Tibial nerve (tissue), 4 donors: ENCODE data around the gene NOXRED1. TPM values are rescaled to one million over a fixed set of nuclear protein-coding genes. Genes with fewer than 3 reads are reported as not detected.
"Not testable (repeated sequence)": the region's sequence is repeated elsewhere in the genome, so short reads cannot be mapped to it uniquely, and the experiment has no call there.

ENCODE experiments used
- DNase-seq, 2 donors: peaks; one replicate each; pipeline ENCODE4 v3.0.0-alpha.2; 2019; ENCODE audit warnings: low spot score in 2 of 2
- H3K27ac ChIP-seq, 4 donors: fragments of 200-600 bp; sonication (generic) in 3 of 4; one replicate each; pipeline ENCODE4 v1.5.1; 2017 to 2019; ENCODE audit warnings: mild to moderate bottlenecking in 1 of 4
- H3K27me3 ChIP-seq, 2 donors: fragments of 200-600 bp; sonication (generic) in 1 of 2; one replicate each; pipeline versions ENCODE4 v1.5.1 to v1.6.0; 2017 to 2019
- H3K36me3 ChIP-seq, 3 donors: fragments of 200-600 bp; sonication (generic); one replicate each; pipeline ENCODE4 v1.5.1; 2018 to 2019
- H3K4me1 ChIP-seq, 4 donors: fragments of 200-600 bp; sonication (generic) in 3 of 4; one replicate each; pipeline ENCODE4 v1.5.1; 2017 to 2019
- H3K4me3 ChIP-seq, 4 donors: fragments of 200-600 bp; sonication (generic) in 3 of 4; one replicate each; pipeline ENCODE4 v1.5.1; 2017 to 2019; ENCODE audit warnings: mild to moderate bottlenecking in 1 of 4, moderate library complexity in 1 of 4
- H3K9me3 ChIP-seq, 4 donors: fragments of 200-600 bp; sonication (generic) in 3 of 4; one replicate each; pipeline ENCODE4 v1.5.1; 2017 to 2019
- EP300 ChIP-seq, 2 donors: sonication (generic); formaldehyde crosslinking; IDR thresholded peaks; one replicate each; pipeline ENCODE4 v1.6.1; 2017; ENCODE audit warnings: antibody characterized with exemption in 2 of 2, mild to moderate bottlenecking in 1 of 2
- POLR2A ChIP-seq, 2 donors: fragments of 450-650 bp; IDR thresholded peaks; one replicate each; pipeline ENCODE4 v1.6.1; 2017; ENCODE audit warnings: antibody characterized with exemption in 2 of 2, mild to moderate bottlenecking in 2 of 2, moderate library complexity in 2 of 2
- WGBS, 2 donors: methylation state at CpG; one replicate each; pipeline ENCODE4 v1.1.5; 2018; 5-methylcytosine and 5-hydroxymethylcytosine counted together
- total RNA-seq, 4 donors: library from RNA; depleted of rRNA; stranded (reverse); fragments of >200 nt; gene quantifications; one replicate each; pipeline ENCODE4 v1.1.0, GENCODE V29; 2016
- TF ChIP-seq, protein P1 (sequence below), 5 experiments: fragments of 200-600 bp in 3 of 5; fragments of 450-650 bp in 2 of 5; sonication (generic) in 3 of 5; IDR thresholded peaks; one replicate each; pipeline ENCODE4 v1.5.1; 2016 to 2019; ENCODE audit warnings: antibody characterized with exemption in 5 of 5, mild to moderate bottlenecking in 3 of 5, moderate library complexity in 2 of 5

Gene NOXRED1
- total RNA-seq, 4 donors from 2014 or later, result 9.0 TPM; not detected in 3

DNA sequence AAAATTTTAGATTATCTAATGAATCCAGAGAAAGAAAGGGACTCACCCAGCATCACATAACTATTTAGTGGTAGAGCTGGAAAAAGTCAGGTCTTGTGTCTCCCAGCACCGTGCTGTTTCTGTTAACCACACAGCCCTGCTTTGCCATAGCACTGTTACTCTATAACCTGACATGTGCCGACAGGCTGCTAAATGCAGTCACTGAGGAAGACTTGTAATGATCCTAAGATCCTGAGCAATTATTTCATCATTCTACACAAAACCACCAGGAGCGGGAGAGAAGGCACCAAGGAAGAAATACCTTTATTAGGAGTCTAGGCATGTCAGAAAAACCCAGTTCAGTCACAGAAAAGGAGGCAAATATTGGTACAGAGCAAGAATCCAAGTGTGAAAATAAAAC is 3.1 kb upstream of the NOXRED1 start:
- no peak for DNase-seq
- peaks cover 0 to 100% (median 31%) of the 10 kb centered on the region in 3 donors for H3K36me3 ChIP-seq
- TF ChIP-seq POLR2A (IDR thresholded peaks at IDR 0.05) (no peak), EP300 (IDR thresholded peaks at IDR 0.05) (no peak)
- TF ChIP-seq, protein P1, sequence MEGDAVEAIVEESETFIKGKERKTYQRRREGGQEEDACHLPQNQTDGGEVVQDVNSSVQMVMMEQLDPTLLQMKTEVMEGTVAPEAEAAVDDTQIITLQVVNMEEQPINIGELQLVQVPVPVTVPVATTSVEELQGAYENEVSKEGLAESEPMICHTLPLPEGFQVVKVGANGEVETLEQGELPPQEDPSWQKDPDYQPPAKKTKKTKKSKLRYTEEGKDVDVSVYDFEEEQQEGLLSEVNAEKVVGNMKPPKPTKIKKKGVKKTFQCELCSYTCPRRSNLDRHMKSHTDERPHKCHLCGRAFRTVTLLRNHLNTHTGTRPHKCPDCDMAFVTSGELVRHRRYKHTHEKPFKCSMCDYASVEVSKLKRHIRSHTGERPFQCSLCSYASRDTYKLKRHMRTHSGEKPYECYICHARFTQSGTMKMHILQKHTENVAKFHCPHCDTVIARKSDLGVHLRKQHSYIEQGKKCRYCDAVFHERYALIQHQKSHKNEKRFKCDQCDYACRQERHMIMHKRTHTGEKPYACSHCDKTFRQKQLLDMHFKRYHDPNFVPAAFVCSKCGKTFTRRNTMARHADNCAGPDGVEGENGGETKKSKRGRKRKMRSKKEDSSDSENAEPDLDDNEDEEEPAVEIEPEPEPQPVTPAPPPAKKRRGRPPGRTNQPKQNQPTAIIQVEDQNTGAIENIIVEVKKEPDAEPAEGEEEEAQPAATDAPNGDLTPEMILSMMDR (IDR thresholded peaks at IDR 0.05), result no peak
- no peak overlapping the region for H3K4me3 ChIP-seq
- WGBS, 2 donors, result 98 to 99% methylated on average over 3 of the region's 3 CpGs
- no peaks in the 10 kb centered on the region for H3K9me3 ChIP-seq
- no peak overlapping the region for H3K27ac ChIP-seq
- no peaks in the 10 kb centered on the region for H3K4me1 ChIP-seq
- H3K27me3 ChIP-seq, result no peaks in the 10 kb centered on the region

DNA sequence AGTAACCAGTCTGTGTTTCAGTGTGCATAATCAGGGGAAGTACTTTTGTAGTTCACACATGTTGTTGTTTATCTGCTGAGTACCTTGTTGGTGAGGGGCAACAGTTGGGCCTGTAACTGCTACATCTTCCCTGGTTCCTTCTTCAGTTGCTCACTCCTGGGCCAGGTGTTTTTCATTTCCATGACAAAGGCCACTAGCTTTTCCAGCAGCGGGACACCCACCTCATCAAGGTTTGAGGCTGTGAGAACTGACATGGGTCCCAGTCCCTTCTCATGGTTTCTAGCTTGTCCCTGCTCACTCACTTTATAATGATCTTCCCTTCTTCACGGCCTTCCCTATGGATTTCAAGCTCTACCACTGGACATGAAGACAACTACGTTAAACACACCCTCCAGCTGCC is 1.5 kb upstream of the NOXRED1 start:
- Histone ChIP-seq H3K27ac (no peak overlapping the region), H3K4me3 (no peak overlapping the region), H3K4me1 (no peaks in the 10 kb centered on the region), H3K36me3 (peaks cover 0 to 95% (median 31%) of the 10 kb centered on the region in 3 donors), H3K9me3 (peaks cover 0 to 14% (median 0%) of the 10 kb centered on the region in 4 donors), H3K27me3 (no peaks in the 10 kb centered on the region)
- TF ChIP-seq POLR2A (IDR thresholded peaks at IDR 0.05) (no peak), EP300 (IDR thresholded peaks at IDR 0.05) (no peak)
- TF ChIP-seq, protein P1 (IDR thresholded peaks at IDR 0.05), result no peak
- DNase-seq, result no peak
- 90 to 96% methylated on average over 3 of the region's 3 CpGs for WGBS, 2 donors

DNA sequence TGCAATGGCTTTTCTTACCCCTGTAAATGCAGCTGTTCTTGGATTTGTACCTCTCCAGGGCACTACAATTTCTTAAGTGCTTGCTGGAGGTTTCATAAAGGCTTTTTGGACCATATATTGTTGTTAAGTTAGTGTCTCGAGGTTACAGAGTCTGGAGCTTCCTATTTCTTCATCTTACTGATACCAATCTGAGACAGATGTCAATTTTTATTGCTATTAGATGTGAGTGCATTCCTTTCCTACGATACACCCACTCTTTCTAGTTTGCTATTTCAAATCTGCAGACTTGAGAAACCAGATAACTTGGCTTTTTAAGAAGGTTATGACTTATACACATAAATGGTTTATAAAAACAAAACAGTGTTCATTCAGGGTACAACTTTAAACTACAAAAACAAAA is 2.1 kb downstream of the NOXRED1 start:
- 54 to 78% methylated on average over 2 of the region's 2 CpGs for WGBS, 2 donors
- H3K27me3 ChIP-seq, result no peaks in the 10 kb centered on the region
- TF ChIP-seq EP300 (IDR thresholded peaks at IDR 0.05) (no peak), POLR2A (IDR thresholded peaks at IDR 0.05) (no peak)
- TF ChIP-seq, protein P1 (IDR thresholded peaks at IDR 0.05), result no peak
- no peak for DNase-seq
- H3K4me1 ChIP-seq, result no peaks in the 10 kb centered on the region
- no peak overlapping the region for H3K27ac ChIP-seq
- H3K9me3 ChIP-seq, result peaks cover 0 to 36% (median 0%) of the 10 kb centered on the region in 4 donors
- no peak overlapping the region for H3K4me3 ChIP-seq
- H3K36me3 ChIP-seq, result peaks cover 0 to 59% (median 6%) of the 10 kb centered on the region in 3 donors

DNA sequence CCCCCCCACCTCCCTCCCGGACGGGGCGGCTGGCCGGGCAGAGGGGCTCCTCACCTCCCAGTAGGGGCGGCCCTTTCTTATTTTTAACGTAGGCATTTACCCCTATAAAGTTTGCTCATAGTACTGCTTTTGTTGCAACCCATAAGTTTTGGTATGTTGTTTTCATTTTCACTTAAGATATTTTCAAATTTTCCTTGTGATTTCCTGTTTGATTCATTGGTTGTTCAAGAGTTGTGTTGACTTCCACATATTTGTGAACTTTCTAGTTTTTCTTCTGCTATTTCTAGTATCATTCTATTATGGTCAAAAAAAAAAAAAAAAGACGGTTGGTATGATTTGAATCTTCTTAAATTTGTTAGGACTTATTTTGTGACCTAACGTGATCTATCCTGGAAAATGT is 6.5 kb downstream of the NOXRED1 start:
- H3K4me1 ChIP-seq, result no peaks in the 10 kb centered on the region
- DNase-seq, result no peak
- H3K4me3 ChIP-seq, result no peak overlapping the region
- no peak for TF ChIP-seq POLR2A (IDR thresholded peaks at IDR 0.05)
- no peaks in the 10 kb centered on the region for H3K27me3 ChIP-seq
- WGBS, 2 donors, result 87 to 90% methylated on average over 8 of the region's 8 CpGs
- H3K9me3 ChIP-seq, result peaks cover 0 to 36% (median 0%) of the 10 kb centered on the region in 4 donors
- peaks cover 0 to 15% (median 0%) of the 10 kb centered on the region in 3 donors for H3K36me3 ChIP-seq
- H3K27ac ChIP-seq, result no peak overlapping the region

DNA sequence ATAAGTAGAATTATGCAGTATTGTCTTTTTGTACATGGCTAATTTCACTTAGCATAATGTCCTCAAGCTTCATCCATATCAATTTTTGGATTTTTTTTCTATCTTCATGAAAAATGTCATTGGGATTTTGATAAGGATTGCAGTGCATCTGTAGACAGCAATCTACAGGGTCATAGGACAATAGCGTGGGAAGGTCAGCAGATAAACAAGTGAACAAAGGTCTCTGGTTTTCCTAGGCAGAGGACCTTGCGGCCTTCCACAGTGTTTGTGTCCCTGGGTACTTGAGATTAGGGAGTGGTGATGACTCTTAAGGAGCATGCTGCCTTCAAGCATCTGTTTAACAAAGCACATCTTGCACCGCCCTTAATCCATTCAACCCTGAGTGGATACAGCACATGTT is 7.2 kb downstream of the NOXRED1 start:
- H3K9me3 ChIP-seq, result peaks cover 0 to 34% (median 0%) of the 10 kb centered on the region in 4 donors
- not testable (repeated sequence) for H3K27me3 ChIP-seq, H3K4me3 ChIP-seq, H3K36me3 ChIP-seq, H3K4me1 ChIP-seq, DNase-seq, H3K27ac ChIP-seq
- WGBS, 2 donors, result 86 to 94% methylated on average over 2 of the region's 3 CpGs

DNA sequence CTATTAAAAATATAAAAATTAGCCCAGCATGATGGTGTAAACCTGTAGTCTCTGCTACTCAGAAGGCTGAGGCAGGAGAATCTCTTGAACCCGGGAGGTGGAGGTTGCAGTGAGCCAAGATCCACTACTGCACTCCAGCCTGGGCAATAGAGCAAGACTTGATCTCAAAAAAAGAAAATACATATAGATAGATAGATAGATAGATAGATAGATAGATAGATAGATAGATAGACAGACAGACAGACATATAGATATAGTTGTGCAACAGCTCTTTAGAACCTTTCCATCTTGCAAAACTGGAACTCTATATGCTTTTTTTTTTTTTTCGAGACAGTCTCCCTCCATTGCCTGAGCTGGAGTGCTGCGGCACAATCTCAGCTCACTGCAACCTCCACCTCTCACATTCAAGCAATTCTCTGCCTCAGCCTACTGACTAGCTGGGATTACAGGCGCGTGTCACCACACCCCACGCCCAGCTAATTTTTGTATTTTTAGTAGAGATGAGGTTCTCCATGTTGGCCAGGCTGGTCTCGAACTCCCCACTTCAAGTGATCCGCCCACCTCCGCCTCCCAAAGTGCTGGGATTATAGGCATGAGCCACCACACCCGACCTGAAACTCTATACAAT is 7.8 kb downstream of the NOXRED1 start:
- not testable (repeated sequence) for H3K4me1 ChIP-seq, H3K27me3 ChIP-seq, DNase-seq, H3K4me3 ChIP-seq, H3K27ac ChIP-seq, H3K36me3 ChIP-seq
- WGBS, 2 donors, result 91 to 92% methylated on average over 10 of the region's 10 CpGs
- peaks cover 0 to 29% (median 0%) of the 10 kb centered on the region in 4 donors for H3K9me3 ChIP-seq

DNA sequence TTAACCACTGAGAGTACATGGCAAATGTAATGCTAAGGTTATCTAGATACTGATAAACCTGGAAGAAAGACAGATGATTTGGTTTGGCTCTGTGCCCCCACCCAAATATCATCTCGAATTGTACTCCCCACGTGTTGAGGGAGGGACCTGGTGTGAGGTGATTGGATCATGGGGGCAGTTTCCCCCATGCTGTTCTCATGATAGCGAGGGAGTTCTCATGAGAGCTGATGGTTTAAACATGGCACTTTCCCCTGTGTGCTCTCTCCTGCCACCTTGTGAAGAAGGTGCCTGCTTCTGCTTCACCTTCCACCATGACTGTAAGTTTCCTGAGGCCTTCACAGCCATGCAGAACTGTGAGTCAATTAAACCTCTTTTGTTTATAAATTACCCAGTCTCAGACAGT is 14.2 kb downstream of the NOXRED1 start:
- DNase-seq, result no peak
- H3K4me3 ChIP-seq, result no peak overlapping the region
- WGBS, 2 donors, result 39 to 42% methylated on average over 3 of the region's 3 CpGs

More for the DNA sequence above, 14.2 kb downstream of the NOXRED1 start:
- Histone ChIP-seq H3K27me3 (no peaks in the 10 kb centered on the region), H3K36me3 (no peaks in the 10 kb centered on the region), H3K9me3 (no peaks in the 10 kb centered on the region), H3K4me1 (no peaks in the 10 kb centered on the region), H3K27ac (no peak overlapping the region)
- TF ChIP-seq POLR2A (IDR thresholded peaks at IDR 0.05) (no peak), EP300 (IDR thresholded peaks at IDR 0.05) (no peak)
- TF ChIP-seq, protein P1 (IDR thresholded peaks at IDR 0.05), result peak in 1 of 5 experiments; percentile 8
